ENCODE measurements around the gene GATA6. TPM values are rescaled to one million over a fixed set of nuclear protein-coding genes. Genes with fewer than 3 reads are reported as not detected.
"Not testable (repeated sequence)": the region's sequence is repeated elsewhere in the genome, so short reads cannot be mapped to it uniquely, and the experiment has no call there.

The GATA6 gene
- total RNA-seq, 1 donor from 2014 or later, result 53.0 TPM

GRCh38 chr18:22180722-22181121, 11.3 kb downstream of the GATA6 start:
- peak; percentile 38 for DNase-seq (ENCODE audit: low spot score)

GRCh38 chr18:22182884-22183697, 13.7 kb downstream of the GATA6 start:
- no peak for DNase-seq (ENCODE audit: low spot score)

GRCh38 chr18:22183698-22184170, 14.3 kb downstream of the GATA6 start:
- no peak for DNase-seq (ENCODE audit: low spot score)

- not testable (repeated sequence) for DNase-seq (ENCODE audit: low spot score)
Measured at GRCh38 chr18:22184573-22184972, 15.2 kb downstream of the GATA6 start.

- no peak for DNase-seq (ENCODE audit: low spot score)
Measured at GRCh38 chr18:22185273-22185672, 15.9 kb downstream of the GATA6 start.

GRCh38 chr18:22185771-22186386, 16.5 kb downstream of the GATA6 start:
- no peak for DNase-seq (ENCODE audit: low spot score)

GRCh38 chr18:22186484-22186971, 17.1 kb downstream of the GATA6 start:
- peak; percentile 52 for DNase-seq (ENCODE audit: low spot score)

- DNase-seq (ENCODE audit: low spot score), result peak; percentile 43
Measured at GRCh38 chr18:22188559-22189267, 19.3 kb downstream of the GATA6 start.

- DNase-seq (ENCODE audit: low spot score), result peak; percentile 70
Measured at GRCh38 chr18:22189449-22190166, 20.2 kb downstream of the GATA6 start.

- peak; percentile 56 for DNase-seq (ENCODE audit: low spot score)
Measured at GRCh38 chr18:22191346-22191695, 21.9 kb downstream of the GATA6 start.

GRCh38 chr18:22191923-22192322, 22.5 kb downstream of the GATA6 start:
- DNase-seq (ENCODE audit: low spot score), result peak; percentile 93

- DNase-seq (ENCODE audit: low spot score), result peak; percentile 95
Measured at GRCh38 chr18:22193466-22193865, 24.1 kb downstream of the GATA6 start.

GRCh38 chr18:22194151-22194598, 24.8 kb downstream of the GATA6 start:
- peak; percentile 97 for DNase-seq (ENCODE audit: low spot score)

GRCh38 chr18:22195052-22195451, 25.7 kb downstream of the GATA6 start:
- DNase-seq (ENCODE audit: low spot score), result no peak

- DNase-seq (ENCODE audit: low spot score), result not testable (repeated sequence)
Measured at GRCh38 chr18:22196943-22197342, 27.6 kb downstream of the GATA6 start.

GRCh38 chr18:22197668-22198067, 28.3 kb downstream of the GATA6 start:
- no peak for DNase-seq (ENCODE audit: low spot score)

GRCh38 chr18:22198163-22198562, 28.8 kb downstream of the GATA6 start:
- DNase-seq (ENCODE audit: low spot score), result no peak

- peak; percentile 56 for DNase-seq (ENCODE audit: low spot score)
Measured at GRCh38 chr18:22199005-22199404, 29.6 kb downstream of the GATA6 start.

- no peak for DNase-seq (ENCODE audit: low spot score)
Measured at GRCh38 chr18:22200611-22201225, 31.3 kb downstream of the GATA6 start.

- no peak for DNase-seq (ENCODE audit: low spot score)
Measured at GRCh38 chr18:22203035-22203434, 33.6 kb downstream of the GATA6 start.

Measured in umbilical cord (tissue), 2 donors.